Measurements from ENCODE around the gene EIF2B4.

DNA sequence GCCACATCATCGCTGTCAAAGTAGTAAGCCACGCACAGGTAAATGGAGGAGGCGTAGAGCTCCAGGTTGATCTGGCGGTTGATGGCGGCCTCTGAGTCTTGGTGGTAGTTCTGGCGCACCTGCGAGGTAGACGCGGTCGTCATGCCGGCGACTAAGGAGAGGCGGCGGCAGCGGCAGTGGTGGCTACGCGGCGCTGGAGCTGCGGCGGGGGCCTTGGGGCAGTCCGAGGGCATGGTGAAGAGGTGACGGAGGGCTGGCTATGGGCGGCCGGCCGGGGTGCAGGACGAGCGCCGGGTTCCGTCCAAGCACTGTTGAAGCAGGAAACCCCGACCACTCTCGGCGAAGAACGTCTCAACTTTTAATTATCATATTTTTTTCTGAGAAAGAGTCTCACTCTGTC is 23.1 kb upstream of the EIF2B4 start:
- TF ChIP-seq CTCF (IDR thresholded peaks at IDR 0.05) (no peak), POLR2A (IDR thresholded peaks at IDR 0.05) (no peak)

Measured in heart left ventricle (tissue), 13 donors.